HepG2 (cell line): ENCODE data around the gene HS3ST2. TPM values are rescaled to one million over a fixed set of nuclear protein-coding genes. Genes with fewer than 3 reads are reported as not detected.

Source experiments
- ATAC-seq: fragments of 200-7000 bp; cut with Tn5 transposase; 3 replicates; pipeline ENCODE4 v1.9.1; 2020; ENCODE audit warnings: mild to moderate bottlenecking, moderate library complexity
- BruUV-seq: library from RNA; stranded (reverse); fragments of 400-500 nt; replicated peaks from 2 replicates; lab custom pipeline; 2021; lab: Mats Ljungman, UMichigan
- CTCF ChIA-PET: fragments of 300-600 bp; formaldehyde crosslinking; extraction: SDS; loops from one replicate; lab custom pipeline; 2021; ENCODE audit warnings: low total read pairs, inconsistent platforms, low intra/inter-chr PET ratio; lab: Yijun Ruan, JAX
- POLR2A ChIA-PET: fragments of 350-600 bp; sonication (Branson Sonifier 250); formaldehyde crosslinking; loops from one replicate; lab custom pipeline; 2020; ENCODE audit warnings: antibody characterized with exemption, inconsistent platforms; lab: Yijun Ruan, JAX
- DNase-seq: peaks from one replicate; pipeline ENCODE4 v3.0.0-alpha.2; 2015; ENCODE audit warnings: low spot score
- FAIRE-seq: peaks from 3 replicates; lab custom pipeline; 2011; peaks lifted over from hg19 to GRCh38; lab: Jason Lieb, UNC
- H2AFZ ChIP-seq: one replicate; pipeline ENCODE4 v1.6.1; 2011; ENCODE audit warnings: low read length, inconsistent platforms
- H3K27ac ChIP-seq: fragments of 300-600 bp; 3 replicates; pipeline ENCODE4 v1.8.0; 2011; ENCODE audit warnings: mixed run types, mild to moderate bottlenecking, mixed read lengths, low read length, inconsistent platforms; ENCODE audit not compliant: insufficient read depth; ENCODE audit errors: extremely low read length
- H3K27me3 ChIP-seq, 2 experiments: fragments of 200-600 bp in 1 of 2; 2 replicates in 1 of 2; 3 replicates in 1 of 2; pipeline versions ENCODE4 v1.6.0 to v1.8.0; 2011; ENCODE audit warnings: low read length in 2 of 2, mild to moderate bottlenecking in 2 of 2, moderate library complexity in 2 of 2, inconsistent platforms in 1 of 2; ENCODE audit not compliant: insufficient read depth in 2 of 2, control insufficient read depth in 1 of 2
- H3K36me3 ChIP-seq, 2 experiments: fragments of 200-600 bp in 1 of 2; replicated peaks in 1 of 2; 2 replicates in 1 of 2; 3 replicates in 1 of 2; pipeline versions ENCODE4 v1.5.1 to v1.8.0; 2011; ENCODE audit warnings: low read length in 2 of 2, inconsistent platforms in 1 of 2; ENCODE audit not compliant: insufficient read depth in 2 of 2, control insufficient read depth in 1 of 2
- H3K4me1 ChIP-seq: 2 replicates; pipeline ENCODE4 v1.5.1; 2012; ENCODE audit warnings: low read length, inconsistent platforms; ENCODE audit not compliant: insufficient read depth
- H3K4me2 ChIP-seq: 2 replicates; pipeline ENCODE4 v1.6.0; 2011; ENCODE audit warnings: low read depth, low read length, inconsistent platforms
- H3K4me3 ChIP-seq, 3 experiments: fragments of 200-600 bp in 1 of 3; sonication (generic), shearing (Covaris generic) in 1 of 3; replicated peaks in 1 of 3; 2 replicates each; pipeline ENCODE4 v1.5.1; 2011 to 2016; ENCODE audit warnings: low read length in 3 of 3, inconsistent platforms in 2 of 3, low read depth in 2 of 3, mild to moderate bottlenecking in 2 of 3, control low read depth in 1 of 3, mixed read lengths in 1 of 3; ENCODE audit not compliant: insufficient read depth in 1 of 3
- H3K79me2 ChIP-seq: one replicate; pipeline ENCODE4 v1.6.1; 2011; ENCODE audit warnings: low read length, inconsistent platforms; ENCODE audit not compliant: insufficient read depth
- H3K9ac ChIP-seq: 2 replicates; pipeline ENCODE4 v1.6.0; 2011; ENCODE audit warnings: mild to moderate bottlenecking, low read depth, low read length, inconsistent platforms; ENCODE audit not compliant: insufficient read depth
- H3K9me3 ChIP-seq: 2 replicates; pipeline ENCODE4 v1.5.1; 2012; ENCODE audit warnings: mild to moderate bottlenecking, low read length
- H4K20me1 ChIP-seq: 2 replicates; pipeline ENCODE4 v1.6.0; 2011; ENCODE audit warnings: inconsistent platforms, mild to moderate bottlenecking, low read length, moderate library complexity; ENCODE audit not compliant: insufficient read depth
- ASH2L ChIP-seq: fragments of 300-600, 200-600 bp; sonication (generic); IDR thresholded peaks from 2 replicates; pipeline ENCODE4 v1.7.0; 2017; ENCODE audit warnings: low read depth, mild to moderate bottlenecking, moderate library complexity, mixed read lengths, low read length; ENCODE audit not compliant: insufficient read length
- FOXK2 ChIP-seq: fragments of 450-650 bp; IDR thresholded peaks from 2 replicates; pipeline ENCODE4 v1.6.1; 2016
- MED13 ChIP-seq: sonication (generic); formaldehyde crosslinking; IDR thresholded peaks from 2 replicates; pipeline ENCODE4 v1.5.0; 2020; ENCODE audit warnings: missing genetic modification reagents
- MXD4 ChIP-seq: IDR thresholded peaks from 2 replicates; pipeline ENCODE4 v1.6.1; 2016; ENCODE audit warnings: mild to moderate bottlenecking, missing biosample characterization, missing genetic modification reagents
- PTBP1 ChIP-seq: fragments of 200-400 bp; formaldehyde crosslinking; IDR thresholded peaks from 2 replicates; pipeline ENCODE4 v1.6.1; 2018; ENCODE audit warnings: low read length, low read depth; ENCODE audit not compliant: poor library complexity, severe bottlenecking
- WGBS: methylation state at CpG from one replicate; pipeline ENCODE4 v1.1.6; 2017; ENCODE audit warnings: low lambda C conversion rate; 5-methylcytosine and 5-hydroxymethylcytosine counted together
- in situ Hi-C: cut with HindIII; loops from 2 replicates; pipeline ENCODE4 v1.10.0; 2017; ENCODE audit warnings: low pct_unique_long_range_greater_than_20kb; ENCODE audit not compliant: extremely low pct_ligation_motif_present
- intact Hi-C: fragments of 100-400 bp; cut with micrococcal nuclease; formaldehyde crosslinking; loops from one replicate; pipeline ENCODE4 v1.10.0; 2022; ENCODE audit not compliant: unreplicated experiment
- polyA plus RNA-seq, 8 experiments: library from polyadenylated mRNA; depleted of rRNA in 3 of 8; stranded (reverse) in 7 of 8; unstranded in 1 of 8; fragments of >200 nt; fragmentation: Illumina TruSeq in 4 of 8; extraction: Trizol in 4 of 8; gene quantifications; 2 replicates each; pipeline versions ENCODE4 v1.2.1 to v1.2.3, GENCODE V29; 2011 to 2016; ENCODE audit warnings: low read depth in 4 of 8, missing spikeins in 1 of 8, mixed read lengths in 1 of 8; ENCODE audit not compliant: insufficient read depth in 1 of 8
- total RNA-seq, 5 experiments: library from RNA; depleted of rRNA; stranded (reverse); fragments of >200 nt; fragmentation: Illumina TruSeq; extraction: Trizol; gene quantifications; 2 replicates each; pipeline ENCODE4 v1.2.3, GENCODE V29; 2016; ENCODE audit warnings: low read depth in 1 of 5
- TF ChIP-seq, protein P1 (sequence below): sonication (generic); formaldehyde crosslinking; IDR thresholded peaks from 2 replicates; pipeline ENCODE4 v1.5.1; 2020; ENCODE audit warnings: mild to moderate bottlenecking, missing genetic modification reagents
- TF ChIP-seq, protein P2 (sequence below): sonication (generic); formaldehyde crosslinking; IDR thresholded peaks from 2 replicates; pipeline ENCODE4 v1.8.0; 2022; ENCODE audit warnings: low read depth, missing genetic modification reagents
- TF ChIP-seq, protein P3 (sequence below): sonication (generic); formaldehyde crosslinking; IDR thresholded peaks from 2 replicates; pipeline ENCODE4 v1.4.0; 2020; ENCODE audit warnings: mild to moderate bottlenecking, missing genetic modification reagents

Gene HS3ST2
- total and polyA plus RNA-seq, 2 of the 13 experiments (the other 11 are each of a cell fraction or from before 2014, with no cell fraction given) = not detected

DNA sequence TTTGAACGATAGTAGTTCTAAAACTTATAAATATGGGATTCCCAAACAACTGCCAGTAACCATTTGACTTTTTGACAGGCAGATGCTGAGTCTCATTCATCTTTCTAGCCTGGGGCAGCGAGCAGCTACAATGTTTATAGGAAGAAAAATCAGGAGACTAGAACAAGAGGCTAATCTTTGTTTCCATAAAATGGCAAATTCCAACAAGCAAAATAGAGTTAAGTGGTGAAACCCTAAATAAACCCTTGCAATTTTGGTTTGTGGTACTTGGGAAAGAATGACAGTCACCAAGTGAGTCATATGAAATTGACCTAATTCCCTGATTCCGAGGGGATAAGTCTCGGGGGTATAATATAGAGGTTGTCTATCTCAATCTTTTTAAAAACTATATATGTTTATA, 27.3 kb upstream of the HS3ST2 start (continued):
- no peak for TF ChIP-seq MED13 (CRISPR knock-in tag)
- TF ChIP-seq, protein P1, sequence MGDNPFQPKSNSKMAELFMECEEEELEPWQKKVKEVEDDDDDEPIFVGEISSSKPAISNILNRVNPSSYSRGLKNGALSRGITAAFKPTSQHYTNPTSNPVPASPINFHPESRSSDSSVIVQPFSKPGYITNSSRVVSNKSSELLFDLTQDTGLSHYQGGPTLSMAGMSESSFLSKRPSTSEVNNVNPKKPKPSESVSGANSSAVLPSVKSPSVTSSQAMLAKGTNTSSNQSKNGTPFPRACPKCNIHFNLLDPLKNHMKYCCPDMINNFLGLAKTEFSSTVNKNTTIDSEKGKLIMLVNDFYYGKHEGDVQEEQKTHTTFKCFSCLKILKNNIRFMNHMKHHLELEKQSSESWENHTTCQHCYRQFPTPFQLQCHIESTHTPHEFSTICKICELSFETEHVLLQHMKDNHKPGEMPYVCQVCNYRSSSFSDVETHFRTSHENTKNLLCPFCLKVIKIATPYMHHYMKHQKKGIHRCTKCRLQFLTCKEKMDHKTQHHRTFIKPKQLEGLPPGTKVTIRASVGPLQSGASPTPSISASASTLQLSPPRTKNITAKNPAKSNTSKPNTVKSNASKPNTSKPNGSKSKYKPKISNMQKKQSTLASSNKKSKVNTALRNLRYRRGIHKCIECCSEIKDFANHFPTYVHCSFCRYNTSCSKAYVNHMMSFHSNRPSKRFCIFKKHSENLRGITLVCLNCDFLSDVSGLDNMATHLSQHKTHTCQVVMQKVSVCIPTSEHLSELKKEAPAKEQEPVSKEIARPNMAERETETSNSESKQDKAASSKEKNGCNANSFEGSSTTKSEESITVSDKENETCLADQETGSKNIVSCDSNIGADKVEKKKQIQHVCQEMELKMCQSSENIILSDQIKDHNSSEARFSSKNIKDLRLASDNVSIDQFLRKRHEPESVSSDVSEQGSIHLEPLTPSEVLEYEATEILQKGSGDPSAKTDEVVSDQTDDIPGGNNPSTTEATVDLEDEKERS (CRISPR knock-in tag) = no peak
- TF ChIP-seq PTBP1 = no peak

DNA sequence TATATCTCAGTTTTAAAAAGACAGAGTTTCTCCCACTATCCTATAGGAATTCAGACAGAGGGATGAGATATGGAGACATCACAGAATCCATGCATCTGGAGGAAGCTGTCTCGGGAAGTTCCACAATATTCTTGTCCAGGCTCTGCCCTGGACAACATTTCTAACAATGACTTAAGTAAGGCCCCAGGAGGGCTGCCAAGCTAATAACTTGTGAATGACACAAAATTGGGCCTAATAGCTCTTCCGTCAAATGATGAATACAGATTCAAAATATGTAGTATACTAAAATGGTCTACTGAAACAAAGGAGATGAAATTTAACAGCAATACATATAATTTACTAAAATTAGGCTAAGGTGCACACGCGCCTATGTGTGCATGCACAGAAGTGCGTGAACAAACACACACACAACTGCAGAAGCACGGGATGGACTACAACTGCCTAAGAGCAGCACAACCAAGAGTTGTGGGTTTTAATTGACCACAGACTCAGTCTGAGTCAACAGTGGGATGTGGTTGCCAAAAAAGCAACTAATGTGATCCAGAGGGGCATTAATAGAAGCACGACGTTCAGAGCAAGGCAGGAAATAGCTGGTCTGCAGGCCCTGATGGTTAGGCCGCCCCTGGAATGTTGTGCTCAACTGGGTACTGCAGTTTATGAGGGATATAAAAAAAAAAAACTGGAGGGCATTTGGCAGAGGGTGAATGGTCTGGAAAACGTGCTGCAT, 26.3 kb upstream of the HS3ST2 start:
- H4K20me1 ChIP-seq = no peaks in the 10 kb centered on the region
- ATAC-seq = no peak
- no peaks in the 10 kb centered on the region for H3K9me3 ChIP-seq
- no peak overlapping the region for H3K9ac ChIP-seq
- H3K4me3 ChIP-seq = no peak overlapping the region
- POLR2A ChIA-PET = no interaction called here
- no peaks in the 10 kb centered on the region for H3K79me2 ChIP-seq
- in situ Hi-C loops = no loop called here
- H3K4me1 ChIP-seq = no peaks in the 10 kb centered on the region
- no peak overlapping the region for H2AFZ ChIP-seq
- CTCF ChIA-PET = no interaction called here
- H3K27me3 ChIP-seq = peaks cover 3 to 37% of the 10 kb centered on the region in 2 experiments; a peak in 4 of 5 replicates
- WGBS = 12% methylated on average over 10 of the region's 10 CpGs
- H3K27ac ChIP-seq = no peak overlapping the region
- BruUV-seq = no TSS peak
- FAIRE-seq = no peak
- H3K36me3 ChIP-seq = no peaks in the 10 kb centered on the region
- intact Hi-C loops = loop anchor here (10.0 kb wide), 1 partner anchor 63 kb away; no protein-coding TSS in a partner anchor
- no peak overlapping the region for H3K4me2 ChIP-seq
- DNase-seq = no peak
- no peak for TF ChIP-seq ASH2L
- no peak for TF ChIP-seq FOXK2
- TF ChIP-seq, protein P2, sequence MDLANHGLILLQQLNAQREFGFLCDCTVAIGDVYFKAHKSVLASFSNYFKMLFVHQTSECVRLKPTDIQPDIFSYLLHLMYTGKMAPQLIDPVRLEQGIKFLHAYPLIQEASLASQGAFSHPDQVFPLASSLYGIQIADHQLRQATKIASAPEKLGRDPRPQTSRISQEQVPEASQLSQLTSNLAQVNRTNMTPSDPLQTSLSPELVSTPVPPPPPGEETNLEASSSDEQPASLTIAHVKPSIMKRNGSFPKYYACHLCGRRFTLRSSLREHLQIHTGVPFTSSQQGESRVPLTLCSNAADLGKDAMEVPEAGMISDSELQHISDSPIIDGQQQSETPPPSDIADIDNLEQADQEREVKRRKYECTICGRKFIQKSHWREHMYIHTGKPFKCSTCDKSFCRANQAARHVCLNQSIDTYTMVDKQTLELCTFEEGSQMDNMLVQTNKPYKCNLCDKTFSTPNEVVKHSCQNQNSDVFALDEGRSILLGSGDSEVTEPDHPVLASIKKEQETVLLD = no peak
- TF ChIP-seq, protein P3, sequence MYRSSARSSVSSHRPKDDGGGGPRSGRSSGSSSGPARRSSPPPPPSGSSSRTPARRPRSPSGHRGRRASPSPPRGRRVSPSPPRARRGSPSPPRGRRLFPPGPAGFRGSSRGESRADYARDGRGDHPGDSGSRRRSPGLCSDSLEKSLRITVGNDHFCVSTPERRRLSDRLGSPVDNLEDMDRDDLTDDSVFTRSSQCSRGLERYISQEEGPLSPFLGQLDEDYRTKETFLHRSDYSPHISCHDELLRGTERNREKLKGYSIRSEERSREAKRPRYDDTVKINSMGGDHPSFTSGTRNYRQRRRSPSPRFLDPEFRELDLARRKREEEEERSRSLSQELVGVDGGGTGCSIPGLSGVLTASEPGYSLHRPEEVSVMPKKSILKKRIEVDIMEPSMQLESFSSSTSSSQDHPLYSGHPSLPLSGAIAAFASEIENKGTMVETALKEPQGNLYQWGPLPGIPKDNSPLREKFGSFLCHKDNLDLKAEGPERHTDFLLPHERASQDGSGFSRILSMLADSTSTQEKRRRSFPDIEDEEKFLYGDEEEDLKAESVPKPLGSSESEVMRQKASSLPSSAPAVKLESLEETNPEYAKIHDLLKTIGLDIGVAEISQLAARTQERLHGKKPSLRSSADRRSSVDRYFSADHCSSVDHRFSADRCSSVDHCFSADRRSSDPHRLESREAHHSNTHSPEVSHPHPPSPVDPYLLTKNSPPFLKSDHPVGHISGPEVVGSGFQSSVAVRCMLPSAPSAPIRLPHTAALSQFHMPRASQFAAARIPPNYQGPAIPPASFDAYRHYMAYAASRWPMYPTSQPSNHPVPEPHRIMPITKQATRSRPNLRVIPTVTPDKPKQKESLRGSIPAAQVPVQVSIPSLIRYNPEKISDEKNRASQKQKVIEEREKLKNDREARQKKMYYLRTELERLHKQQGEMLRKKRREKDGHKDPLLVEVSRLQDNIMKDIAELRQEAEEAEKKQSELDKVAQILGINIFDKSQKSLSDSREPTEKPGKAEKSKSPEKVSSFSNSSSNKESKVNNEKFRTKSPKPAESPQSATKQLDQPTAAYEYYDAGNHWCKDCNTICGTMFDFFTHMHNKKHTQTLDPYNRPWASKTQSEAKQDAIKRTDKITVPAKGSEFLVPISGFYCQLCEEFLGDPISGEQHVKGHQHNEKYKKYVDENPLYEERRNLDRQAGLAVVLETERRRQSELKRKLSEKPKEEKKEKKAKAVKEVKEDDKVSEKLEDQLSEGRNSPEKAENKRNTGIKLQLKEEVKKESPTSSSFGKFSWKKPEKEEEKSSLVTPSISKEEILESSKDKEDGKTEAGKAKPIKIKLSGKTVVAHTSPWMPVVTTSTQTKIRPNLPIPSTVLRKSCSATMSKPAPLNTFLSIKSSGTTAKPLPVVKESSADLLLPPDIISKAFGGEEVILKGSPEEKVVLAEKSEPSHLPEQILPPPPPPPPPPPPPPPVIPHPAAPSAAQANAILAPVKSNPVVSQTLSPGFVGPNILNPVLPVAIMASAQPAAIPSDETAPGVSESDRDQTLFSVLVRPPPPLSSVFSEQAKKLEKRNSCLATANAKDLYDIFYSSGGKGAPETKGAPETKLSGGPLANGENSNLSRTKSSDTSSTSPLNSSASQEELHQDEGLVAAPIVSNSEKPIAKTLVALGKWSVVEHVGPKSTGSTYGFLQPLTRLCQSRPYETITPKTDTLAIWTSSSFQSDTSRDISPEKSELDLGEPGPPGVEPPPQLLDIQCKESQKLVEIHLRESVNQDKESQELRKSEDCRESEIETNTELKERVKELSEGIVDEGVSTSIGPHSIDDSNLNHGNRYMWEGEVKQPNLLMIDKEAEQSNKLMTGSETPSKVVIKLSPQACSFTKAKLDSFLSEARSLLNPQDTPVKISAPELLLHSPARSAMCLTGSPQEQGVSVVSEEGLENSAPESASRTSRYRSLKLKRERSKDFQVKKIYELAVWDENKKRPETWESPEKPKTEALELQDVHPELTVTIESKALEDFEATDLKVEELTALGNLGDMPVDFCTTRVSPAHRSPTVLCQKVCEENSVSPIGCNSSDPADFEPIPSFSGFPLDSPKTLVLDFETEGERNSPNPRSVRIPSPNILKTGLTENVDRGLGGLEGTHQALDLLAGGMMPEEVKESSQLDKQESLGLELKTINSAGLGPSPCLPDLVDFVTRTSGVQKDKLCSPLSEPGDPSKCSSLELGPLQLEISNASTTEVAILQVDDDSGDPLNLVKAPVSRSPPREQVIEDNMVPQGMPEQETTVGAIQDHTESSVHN = no peak
- no peak for TF ChIP-seq MXD4 (CRISPR knock-in tag)
